ENCODE results near the gene MED31.

The MED31 gene

DNA sequence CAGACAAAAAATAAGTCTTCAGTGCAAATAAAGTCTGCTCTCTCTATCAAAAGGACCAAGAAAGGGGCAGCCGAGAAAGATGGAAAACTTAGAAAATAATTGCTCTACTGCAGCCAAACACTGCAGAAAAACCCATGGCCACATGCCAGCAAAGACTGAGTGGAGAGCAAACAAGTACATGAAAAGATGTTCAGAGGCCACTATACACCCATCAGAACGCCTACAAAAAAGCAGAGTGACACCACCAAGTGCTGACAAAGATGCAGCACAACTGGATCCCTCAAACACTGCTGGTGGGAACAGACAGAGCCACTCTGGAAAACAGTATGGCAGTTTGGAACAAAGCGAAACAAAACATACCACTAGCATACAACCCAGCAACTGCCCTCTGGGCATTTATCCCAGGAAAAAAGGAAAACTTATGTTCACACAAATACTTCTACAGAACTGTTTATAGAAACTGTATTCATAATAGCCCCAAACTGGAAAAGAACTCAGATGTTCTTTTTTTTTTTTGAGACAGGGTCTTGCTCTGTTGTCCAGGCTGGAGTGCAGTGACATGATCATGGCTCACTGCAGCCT is 47.6 kb downstream of the MED31 start:
- Histone ChIP-seq H3K36me3 (replicated peaks; ENCODE audit: insufficient read depth, low read length) (no peaks in the 10 kb centered on the region), H4K20me1 (ENCODE audit: insufficient read depth, low read length) (no peaks in the 10 kb centered on the region), H3K27me3 (replicated peaks; ENCODE audit: insufficient read depth, low read length) (no peaks in the 10 kb centered on the region), H3K4me1 (ENCODE audit: low read length) (no peaks in the 10 kb centered on the region), H3K9me3 (replicated peaks; ENCODE audit: insufficient read depth, low read length) (no peaks in the 10 kb centered on the region), H3K9ac (ENCODE audit: low read length) (no peak overlapping the region), H3K79me2 (ENCODE audit: low read length) (no peaks in the 10 kb centered on the region), H3F3A (ENCODE audit: insufficient read depth, low read length) (no peaks in the 10 kb centered on the region), H3K27ac (ENCODE audit: low read length) (no peak overlapping the region), H3K9me2 (replicated peaks; ENCODE audit: insufficient read depth, low read length) (no peaks in the 10 kb centered on the region), H3K4me3 (ENCODE audit: low read length) (no peak overlapping the region), H3K4me2 (ENCODE audit: low read depth, low read length) (no peak overlapping the region), H2AFZ (ENCODE audit: low read length) (no peak overlapping the region)
- no peak for TF ChIP-seq CTCF (IDR thresholded peaks at IDR 0.05; ENCODE audit: low read length)
- no peak for TF ChIP-seq EZH2phosphoT487 (IDR thresholded peaks at IDR 0.05; ENCODE audit: low read length)
- TF ChIP-seq EZH2 (optimal IDR thresholded peaks at IDR 0.05; ENCODE audit: low read depth, low read length), result no peak
- DNase-seq, result no peak

DNA sequence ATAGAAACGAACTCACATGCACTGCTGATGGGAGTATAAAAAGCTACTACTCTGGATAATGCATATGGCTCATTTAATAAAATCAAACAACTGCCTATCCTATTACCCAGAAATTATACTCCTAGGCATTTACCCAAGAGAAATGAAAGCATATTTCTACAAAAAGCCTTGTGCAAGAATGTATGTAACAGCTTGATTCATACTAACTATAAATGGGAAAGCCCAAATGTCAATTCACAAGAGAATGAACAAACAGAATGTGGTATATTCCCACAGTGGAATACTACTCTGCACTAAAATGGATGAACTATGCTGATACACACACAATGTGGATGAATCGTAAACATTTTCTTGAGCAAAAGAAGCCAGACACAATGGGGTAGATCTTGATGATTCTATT is 49.3 kb downstream of the MED31 start:
- Histone ChIP-seq H2AFZ (ENCODE audit: low read length) (no peak overlapping the region), H3K4me3 (ENCODE audit: low read length) (no peak overlapping the region), H3K79me2 (ENCODE audit: low read length) (no peaks in the 10 kb centered on the region), H3K27me3 (replicated peaks; ENCODE audit: insufficient read depth, low read length) (no peaks in the 10 kb centered on the region), H3K27ac (ENCODE audit: low read length) (no peak overlapping the region), H3F3A (ENCODE audit: insufficient read depth, low read length) (no peaks in the 10 kb centered on the region), H3K9me3 (replicated peaks; ENCODE audit: insufficient read depth, low read length) (no peaks in the 10 kb centered on the region), H3K36me3 (replicated peaks; ENCODE audit: insufficient read depth, low read length) (no peaks in the 10 kb centered on the region), H3K9me2 (replicated peaks; ENCODE audit: insufficient read depth, low read length) (no peaks in the 10 kb centered on the region), H4K20me1 (ENCODE audit: insufficient read depth, low read length) (no peaks in the 10 kb centered on the region), H3K4me1 (ENCODE audit: low read length) (no peaks in the 10 kb centered on the region), H3K9ac (ENCODE audit: low read length) (no peak overlapping the region), H3K4me2 (ENCODE audit: low read depth, low read length) (no peak overlapping the region)
- DNase-seq, result no peak
- TF ChIP-seq CTCF (IDR thresholded peaks at IDR 0.05; ENCODE audit: low read length) (no peak), EZH2 (optimal IDR thresholded peaks at IDR 0.05; ENCODE audit: low read depth, low read length) (no peak), EZH2phosphoT487 (IDR thresholded peaks at IDR 0.05; ENCODE audit: low read length) (no peak)

DNA sequence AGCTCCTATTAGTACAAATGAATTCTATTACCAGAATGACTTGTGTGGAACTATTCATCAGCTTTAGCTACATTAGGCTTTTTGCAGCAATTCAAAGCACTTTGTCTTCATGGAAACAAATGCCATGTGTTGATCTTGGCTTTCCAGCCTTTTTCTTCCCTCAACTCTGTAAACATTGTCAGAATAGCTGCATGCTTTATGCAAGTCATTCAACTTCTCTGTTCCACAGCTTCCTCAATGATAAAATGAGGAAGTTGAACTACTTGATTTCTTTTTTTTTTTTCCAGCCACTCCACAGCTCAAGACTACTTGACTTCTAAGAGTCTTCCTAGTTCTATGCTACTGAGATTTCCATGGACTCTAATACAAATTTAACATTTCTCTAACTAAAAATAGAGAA is 52.0 kb downstream of the MED31 start:
- Histone ChIP-seq H2AFZ (ENCODE audit: low read length) (no peak overlapping the region), H3K4me2 (ENCODE audit: low read depth, low read length) (no peak overlapping the region), H3F3A (ENCODE audit: insufficient read depth, low read length) (no peaks in the 10 kb centered on the region), H3K27ac (ENCODE audit: low read length) (no peak overlapping the region), H3K4me1 (ENCODE audit: low read length) (no peaks in the 10 kb centered on the region), H3K4me3 (ENCODE audit: low read length) (no peak overlapping the region), H3K79me2 (ENCODE audit: low read length) (no peaks in the 10 kb centered on the region), H4K20me1 (ENCODE audit: insufficient read depth, low read length) (no peaks in the 10 kb centered on the region), H3K36me3 (replicated peaks; ENCODE audit: insufficient read depth, low read length) (no peaks in the 10 kb centered on the region), H3K27me3 (replicated peaks; ENCODE audit: insufficient read depth, low read length) (no peaks in the 10 kb centered on the region), H3K9me3 (replicated peaks; ENCODE audit: insufficient read depth, low read length) (no peaks in the 10 kb centered on the region), H3K9ac (ENCODE audit: low read length) (no peak overlapping the region), H3K9me2 (replicated peaks; ENCODE audit: insufficient read depth, low read length) (no peaks in the 10 kb centered on the region)
- no peak for DNase-seq
- no peak for TF ChIP-seq EZH2 (optimal IDR thresholded peaks at IDR 0.05; ENCODE audit: low read depth, low read length)
- no peak for TF ChIP-seq CTCF (IDR thresholded peaks at IDR 0.05; ENCODE audit: low read length)
- no peak for TF ChIP-seq EZH2phosphoT487 (IDR thresholded peaks at IDR 0.05; ENCODE audit: low read length)

Data from MM.1S (cell line).